ENCODE data around the gene PRKCD.

DNA sequence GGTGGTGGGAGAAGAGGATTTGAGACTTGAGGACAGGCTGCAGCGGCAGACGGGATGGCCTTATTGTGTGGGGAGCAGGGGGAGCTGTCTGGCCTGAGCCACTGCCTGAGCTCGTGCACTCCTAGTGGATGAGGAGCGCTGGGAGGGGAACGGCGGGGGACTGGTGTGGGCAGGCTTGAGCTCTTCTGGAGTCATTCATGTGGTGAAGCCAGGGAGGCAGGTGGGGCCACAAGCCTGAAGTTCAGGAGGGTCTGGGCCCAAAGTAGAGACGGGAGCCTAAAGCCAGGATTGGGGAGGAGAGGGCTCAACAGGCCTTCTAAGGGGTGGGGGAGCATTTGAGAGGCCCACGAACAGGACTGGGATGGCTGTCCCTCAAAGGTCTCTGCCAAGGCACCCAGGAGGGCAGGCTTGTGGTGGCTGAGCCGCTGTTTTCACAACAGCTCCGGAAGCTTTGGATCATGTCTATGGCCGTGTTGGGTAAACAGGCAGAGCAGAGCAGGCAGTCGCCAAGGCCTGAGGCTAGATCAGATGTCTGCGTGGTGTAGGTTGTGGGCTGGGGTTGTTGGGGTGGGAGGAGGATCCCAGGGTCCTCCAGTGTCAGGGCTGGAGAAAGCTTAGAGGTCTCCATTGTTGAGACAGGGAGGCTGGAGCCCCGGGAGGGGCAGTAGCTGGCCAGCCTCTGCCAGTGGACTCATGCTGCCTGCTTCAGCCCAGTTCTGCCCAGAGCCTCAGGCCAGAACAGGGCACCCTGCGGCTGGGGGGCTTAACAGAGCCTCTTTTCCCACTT, 8.2 kb downstream of the PRKCD start:
- TF ChIP-seq, protein P1, sequence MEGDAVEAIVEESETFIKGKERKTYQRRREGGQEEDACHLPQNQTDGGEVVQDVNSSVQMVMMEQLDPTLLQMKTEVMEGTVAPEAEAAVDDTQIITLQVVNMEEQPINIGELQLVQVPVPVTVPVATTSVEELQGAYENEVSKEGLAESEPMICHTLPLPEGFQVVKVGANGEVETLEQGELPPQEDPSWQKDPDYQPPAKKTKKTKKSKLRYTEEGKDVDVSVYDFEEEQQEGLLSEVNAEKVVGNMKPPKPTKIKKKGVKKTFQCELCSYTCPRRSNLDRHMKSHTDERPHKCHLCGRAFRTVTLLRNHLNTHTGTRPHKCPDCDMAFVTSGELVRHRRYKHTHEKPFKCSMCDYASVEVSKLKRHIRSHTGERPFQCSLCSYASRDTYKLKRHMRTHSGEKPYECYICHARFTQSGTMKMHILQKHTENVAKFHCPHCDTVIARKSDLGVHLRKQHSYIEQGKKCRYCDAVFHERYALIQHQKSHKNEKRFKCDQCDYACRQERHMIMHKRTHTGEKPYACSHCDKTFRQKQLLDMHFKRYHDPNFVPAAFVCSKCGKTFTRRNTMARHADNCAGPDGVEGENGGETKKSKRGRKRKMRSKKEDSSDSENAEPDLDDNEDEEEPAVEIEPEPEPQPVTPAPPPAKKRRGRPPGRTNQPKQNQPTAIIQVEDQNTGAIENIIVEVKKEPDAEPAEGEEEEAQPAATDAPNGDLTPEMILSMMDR (IDR thresholded peaks at IDR 0.05): no peak
- TF ChIP-seq POLR2A (IDR thresholded peaks at IDR 0.05): no peak

Measured in lower leg skin (tissue), 3 donors.